ENCODE data around the gene TGFA.

DNA sequence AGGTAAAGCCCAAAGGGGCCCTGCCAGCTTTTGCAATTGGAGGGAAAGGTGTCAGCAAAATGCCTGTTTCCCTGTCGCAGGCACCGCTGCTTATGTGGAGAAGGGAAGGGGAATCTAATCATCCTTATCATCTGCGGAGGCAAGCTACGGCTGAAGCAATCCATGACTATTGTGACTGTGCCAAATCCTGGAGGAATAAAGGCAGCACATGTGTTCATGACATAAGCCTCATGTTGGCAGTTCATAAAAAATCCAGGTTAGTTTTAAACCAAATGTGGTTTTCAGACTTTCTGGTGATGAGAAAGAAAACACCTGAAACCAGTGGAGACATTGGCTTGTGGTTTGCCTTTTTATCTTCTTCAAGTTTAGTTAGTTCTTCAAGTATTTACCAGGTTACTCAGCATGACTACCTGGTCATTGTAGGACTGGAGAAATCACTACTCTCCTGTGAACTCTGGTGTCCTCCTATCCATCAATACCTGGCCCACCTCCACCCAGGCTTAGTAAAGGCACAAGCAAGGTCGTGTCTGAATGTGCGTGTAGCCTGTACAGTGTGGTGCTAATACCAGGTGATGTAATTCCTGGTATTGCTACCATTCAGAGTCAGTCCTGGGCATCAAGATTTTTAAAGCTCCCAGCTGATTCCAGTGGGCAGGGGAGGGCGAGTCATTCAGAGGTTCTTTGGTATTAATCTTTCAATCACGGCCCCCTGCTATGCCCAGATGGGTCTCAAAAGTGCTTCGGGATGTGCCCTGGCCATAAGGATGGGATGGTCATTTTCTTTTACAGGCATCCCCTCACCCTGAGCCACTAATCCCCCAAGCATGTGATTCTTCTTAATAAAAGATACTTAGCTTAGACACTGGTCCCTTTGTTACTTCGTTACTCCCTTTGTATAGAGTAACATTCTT is 96.8 kb downstream of the TGFA start:
- TF ChIP-seq, protein P1, sequence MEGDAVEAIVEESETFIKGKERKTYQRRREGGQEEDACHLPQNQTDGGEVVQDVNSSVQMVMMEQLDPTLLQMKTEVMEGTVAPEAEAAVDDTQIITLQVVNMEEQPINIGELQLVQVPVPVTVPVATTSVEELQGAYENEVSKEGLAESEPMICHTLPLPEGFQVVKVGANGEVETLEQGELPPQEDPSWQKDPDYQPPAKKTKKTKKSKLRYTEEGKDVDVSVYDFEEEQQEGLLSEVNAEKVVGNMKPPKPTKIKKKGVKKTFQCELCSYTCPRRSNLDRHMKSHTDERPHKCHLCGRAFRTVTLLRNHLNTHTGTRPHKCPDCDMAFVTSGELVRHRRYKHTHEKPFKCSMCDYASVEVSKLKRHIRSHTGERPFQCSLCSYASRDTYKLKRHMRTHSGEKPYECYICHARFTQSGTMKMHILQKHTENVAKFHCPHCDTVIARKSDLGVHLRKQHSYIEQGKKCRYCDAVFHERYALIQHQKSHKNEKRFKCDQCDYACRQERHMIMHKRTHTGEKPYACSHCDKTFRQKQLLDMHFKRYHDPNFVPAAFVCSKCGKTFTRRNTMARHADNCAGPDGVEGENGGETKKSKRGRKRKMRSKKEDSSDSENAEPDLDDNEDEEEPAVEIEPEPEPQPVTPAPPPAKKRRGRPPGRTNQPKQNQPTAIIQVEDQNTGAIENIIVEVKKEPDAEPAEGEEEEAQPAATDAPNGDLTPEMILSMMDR (IDR thresholded peaks at IDR 0.05; ENCODE audit: low read depth, low read length): no peak
- TF ChIP-seq EZH2phosphoT487 (IDR thresholded peaks at IDR 0.05; ENCODE audit: low read depth): no peak

All from OCI-LY3 (cell line).